GM12873 (cell line): Measurements from ENCODE around the gene RHOV.

Experiments used
- CTCF ChIP-seq: IDR thresholded peaks from 2 replicates; pipeline ENCODE4 v1.5.1; 2012; ENCODE audit warnings: low read depth, mild to moderate bottlenecking, moderate library complexity, low read length, control low read depth; ENCODE audit not compliant: insufficient read depth; ENCODE audit errors: missing control alignments

Gene RHOV

GRCh38 chr15:40826423-40827075, 47.5 kb downstream of the RHOV start:
- no peak for TF ChIP-seq CTCF

DNA sequence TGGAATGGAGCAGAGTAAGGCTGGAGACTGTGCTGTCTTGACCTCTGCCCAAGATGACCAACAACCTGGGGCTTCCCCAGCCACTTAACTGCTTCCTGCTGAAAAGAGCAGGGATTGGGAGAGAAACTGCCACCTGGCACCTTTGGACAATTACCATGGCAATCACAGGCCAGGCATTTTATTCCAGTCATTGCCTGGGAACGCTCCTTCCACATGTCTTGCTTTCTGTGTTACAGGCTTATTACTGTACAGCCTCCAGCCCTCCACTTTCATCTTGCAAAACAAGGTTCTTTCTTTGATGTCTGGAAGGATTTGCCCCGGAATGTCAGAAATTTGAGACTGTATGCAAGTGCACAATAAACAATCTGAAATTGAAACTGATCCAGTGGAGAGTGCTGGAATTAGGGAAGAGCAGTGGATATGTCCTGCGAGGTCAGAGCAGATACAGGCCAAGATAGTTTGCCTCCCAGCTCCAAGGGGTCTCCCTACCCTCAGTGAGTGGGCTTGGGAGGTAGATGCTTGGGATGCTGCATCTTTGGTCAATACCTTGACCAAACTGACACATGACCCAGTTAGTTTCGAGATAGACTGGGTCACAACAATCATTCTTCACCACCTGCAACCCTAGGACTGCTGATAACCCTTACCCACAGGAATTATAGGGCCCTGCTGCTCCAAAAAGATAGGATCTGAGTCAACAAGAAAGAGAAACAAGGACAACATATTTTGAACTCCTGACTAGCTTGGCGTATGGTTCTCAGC, 48.2 kb downstream of the RHOV start:
- TF ChIP-seq CTCF, result no peak

DNA sequence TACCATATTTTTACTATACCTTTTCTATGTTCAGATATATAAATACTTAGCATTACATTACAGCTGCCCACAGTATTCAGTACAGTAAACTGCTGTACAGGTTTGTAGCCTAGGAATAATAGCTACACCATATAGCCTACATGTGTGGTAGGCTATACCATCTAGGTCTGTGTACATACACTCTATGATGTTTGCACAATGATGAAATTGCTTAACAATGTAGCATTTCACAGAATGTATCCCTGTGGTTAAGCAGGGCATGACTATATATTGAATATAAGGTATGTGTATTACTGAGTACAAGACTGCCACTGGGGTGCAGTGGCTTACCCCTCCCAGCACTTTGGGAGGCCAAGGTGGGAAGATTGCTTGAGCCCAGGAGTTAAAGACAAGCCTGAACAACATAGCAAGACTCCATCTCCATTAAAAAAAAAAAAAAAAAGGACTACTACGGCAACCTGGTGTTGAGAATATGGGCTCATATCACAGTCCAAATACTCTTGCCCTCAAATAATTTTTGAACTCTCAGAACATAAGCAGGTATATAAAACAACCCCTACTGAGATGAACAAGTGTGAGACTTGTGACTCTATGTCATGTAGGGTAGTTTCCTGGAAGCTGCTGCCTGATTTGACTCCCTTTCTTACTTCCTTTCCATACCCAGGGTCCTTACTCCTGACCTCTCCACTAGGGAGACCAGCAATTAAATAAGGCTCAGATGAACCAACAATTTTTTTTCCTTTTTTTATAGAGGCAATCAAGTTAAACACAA, 50.3 kb downstream of the RHOV start:
- TF ChIP-seq CTCF, result no peak
